DMS53 treated with DMSO at 0.1 percent for 48 hours (cell line): ENCODE data around the gene ECI2.
A peak's percentile ranks its signal among the peaks of the same experiment; 100 is the strongest.
"Not testable (repeated sequence)": the region's sequence is repeated elsewhere in the genome, so short reads cannot be mapped to it uniquely, and the experiment has no call there.

ENCODE experiments used
- DNase-seq: peaks from one replicate; lab custom pipeline; 2025; ENCODE audit not compliant: unreplicated experiment; lab: John Stamatoyannopoulos, UW

ECI2 gene

DNA sequence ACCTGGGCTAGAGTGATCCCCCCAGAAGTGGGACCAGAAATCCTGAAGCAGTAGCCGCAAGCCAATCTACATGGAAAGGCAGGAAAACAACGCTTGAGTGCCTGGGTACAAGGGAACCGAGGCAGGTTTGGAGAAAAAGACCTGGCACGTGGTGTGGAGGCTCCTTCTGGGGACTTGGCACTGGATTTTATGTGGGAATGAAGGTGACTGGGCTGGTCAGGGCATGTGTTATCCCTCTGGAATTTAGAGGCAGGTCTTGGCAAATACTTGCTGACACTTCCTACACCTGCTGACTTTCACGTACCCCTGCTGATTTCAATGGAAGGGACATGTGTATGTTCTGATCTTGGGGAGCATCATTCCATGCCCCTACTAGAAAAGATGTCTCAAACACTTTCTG, 31.4 kb downstream of the ECI2 start:
- DNase-seq = no peak

DNA sequence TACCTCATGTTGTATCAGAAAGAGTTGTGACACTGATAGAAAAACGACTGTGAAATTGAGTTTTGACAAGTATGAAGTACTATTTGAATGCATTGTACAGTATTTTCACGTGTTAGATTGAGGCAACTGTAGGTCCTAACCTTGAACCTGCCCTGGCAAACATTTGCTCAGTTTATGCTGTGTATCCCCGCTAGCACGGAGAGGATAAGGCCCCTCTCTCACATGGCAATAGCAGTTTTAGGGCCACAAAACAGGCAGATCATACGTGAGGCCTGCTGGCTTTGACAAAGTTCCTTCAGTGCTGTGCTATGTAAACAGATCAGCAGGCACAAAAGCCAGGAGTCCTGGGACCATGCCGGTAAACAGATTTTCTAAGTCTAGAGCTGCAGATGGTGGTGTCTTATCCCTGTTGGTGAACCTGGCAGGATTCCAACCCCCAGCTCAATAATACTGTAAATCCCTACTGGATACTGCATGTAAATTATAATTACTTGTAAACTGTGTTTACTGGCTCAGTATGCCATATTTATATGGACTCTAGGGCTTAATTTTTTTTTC, 32.6 kb downstream of the ECI2 start:
- peak; percentile 30 for DNase-seq

DNA sequence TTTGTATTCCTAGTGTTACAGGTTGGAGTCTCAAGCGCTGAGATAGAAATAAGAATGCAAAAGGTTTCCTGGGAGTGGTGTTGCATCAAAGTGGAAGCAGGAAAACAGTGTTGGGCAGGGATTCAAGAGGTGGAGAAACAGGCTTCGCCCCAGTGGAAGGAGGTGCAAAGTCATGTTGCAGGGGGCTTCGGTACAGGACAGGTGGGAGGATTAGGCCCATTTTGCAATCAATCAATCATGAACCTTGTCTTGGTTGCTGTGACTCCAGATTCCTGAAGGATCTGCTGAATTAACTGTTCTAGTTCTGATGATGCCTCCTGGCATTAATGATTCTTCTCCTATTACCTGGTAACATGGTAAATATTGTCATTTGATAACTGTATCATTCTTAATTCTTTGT, 34.1 kb downstream of the ECI2 start:
- DNase-seq = no peak

DNA sequence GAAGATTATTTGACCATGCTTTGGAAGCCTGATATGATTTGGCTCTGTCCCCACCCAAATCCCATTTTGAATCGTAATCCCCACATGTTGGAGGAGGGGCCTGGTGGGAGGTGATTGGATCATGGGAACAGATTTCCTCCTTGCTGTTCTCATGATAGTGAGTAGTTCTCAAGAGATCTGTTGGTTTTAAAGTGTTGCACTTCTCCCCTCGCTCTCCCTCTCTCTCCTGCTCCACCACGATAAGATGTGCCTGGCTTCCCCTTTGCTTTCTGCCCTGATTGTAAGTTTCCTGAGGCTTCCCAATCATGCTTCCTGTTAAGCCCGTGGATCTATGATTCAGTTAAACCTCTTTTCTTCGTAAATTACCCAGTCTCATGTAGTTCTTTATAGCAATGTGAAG, 34.7 kb downstream of the ECI2 start:
- DNase-seq = no peak

DNA sequence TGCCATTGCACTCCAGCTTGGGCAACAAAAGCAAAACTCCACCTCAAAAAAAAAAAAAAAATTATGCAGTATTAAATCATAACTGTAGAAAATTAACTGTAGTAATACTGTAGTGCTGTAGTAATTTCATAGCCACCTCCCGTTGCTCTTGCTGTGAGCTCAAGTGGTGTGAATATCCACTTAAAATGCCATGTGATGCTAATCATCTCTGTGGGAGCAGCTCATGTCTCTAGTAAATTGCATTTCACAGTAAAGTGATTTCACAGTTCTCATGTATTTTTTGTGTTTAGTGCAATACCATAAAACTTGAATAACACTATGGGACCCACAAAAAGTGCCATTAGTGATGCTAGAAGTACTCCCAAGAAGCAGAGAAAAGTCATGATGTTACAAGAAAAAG, 42.1 kb downstream of the ECI2 start:
- DNase-seq = no peak

DNA sequence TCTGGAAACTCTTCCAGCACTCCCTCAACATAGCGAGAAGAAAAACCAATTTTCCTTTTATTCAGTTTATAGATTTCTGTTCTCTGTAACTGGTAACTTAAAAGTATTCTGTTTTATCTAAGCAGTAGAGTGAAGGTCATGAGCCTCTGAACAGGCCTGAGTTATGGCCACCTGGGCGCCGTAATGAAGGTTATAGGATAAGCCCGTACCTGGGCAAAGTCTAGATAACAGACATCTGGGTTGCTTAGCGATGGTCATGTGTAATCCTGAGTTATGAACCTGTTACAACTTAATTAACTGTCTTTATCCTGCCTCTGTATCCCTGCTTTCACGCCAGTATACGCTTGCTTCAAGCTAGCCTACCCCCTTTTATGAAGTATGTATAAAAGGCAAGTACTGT, 43.4 kb downstream of the ECI2 start:
- DNase-seq = no peak

DNA sequence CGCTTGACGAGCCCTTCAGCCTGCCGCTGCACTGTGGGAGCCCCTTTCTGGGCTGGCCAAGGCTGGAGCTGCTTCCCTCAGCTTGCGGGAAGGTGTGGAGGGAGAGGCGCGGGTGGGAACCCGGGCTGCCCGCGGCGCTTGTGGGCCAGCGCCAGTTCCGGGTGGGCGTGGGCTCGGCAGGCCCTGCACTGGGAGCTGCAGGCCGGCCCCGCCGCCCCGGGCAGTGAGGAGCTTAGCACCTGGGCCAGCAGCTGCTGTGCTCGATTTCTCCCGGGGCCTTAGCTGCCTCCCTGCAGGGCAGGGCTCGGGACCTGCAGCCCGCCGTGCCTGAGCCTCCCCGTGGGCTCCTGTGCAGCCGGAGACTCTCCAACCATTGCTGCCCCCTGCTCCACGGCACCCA, 45.3 kb downstream of the ECI2 start:
- DNase-seq = not testable (repeated sequence)

DNA sequence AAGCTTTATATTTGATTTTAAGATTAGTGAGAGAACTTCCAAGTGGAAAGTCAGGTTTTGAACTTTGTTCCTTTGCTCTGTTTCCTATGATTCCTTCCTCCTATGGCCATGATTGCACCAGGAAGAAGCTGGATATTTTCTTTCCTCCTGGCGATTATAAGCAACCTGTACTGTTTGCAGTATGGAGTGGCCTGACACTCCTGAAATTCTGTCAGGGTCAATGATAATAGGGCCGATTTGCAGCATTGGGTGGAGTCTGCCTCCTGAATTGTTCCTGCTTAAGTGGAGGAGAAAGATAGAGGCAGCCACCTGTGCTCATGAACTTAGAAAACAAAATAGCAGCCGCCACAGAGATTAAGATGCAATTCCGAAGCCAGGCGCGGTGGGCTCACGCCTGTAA, 46.7 kb downstream of the ECI2 start:
- DNase-seq = no peak

DNA sequence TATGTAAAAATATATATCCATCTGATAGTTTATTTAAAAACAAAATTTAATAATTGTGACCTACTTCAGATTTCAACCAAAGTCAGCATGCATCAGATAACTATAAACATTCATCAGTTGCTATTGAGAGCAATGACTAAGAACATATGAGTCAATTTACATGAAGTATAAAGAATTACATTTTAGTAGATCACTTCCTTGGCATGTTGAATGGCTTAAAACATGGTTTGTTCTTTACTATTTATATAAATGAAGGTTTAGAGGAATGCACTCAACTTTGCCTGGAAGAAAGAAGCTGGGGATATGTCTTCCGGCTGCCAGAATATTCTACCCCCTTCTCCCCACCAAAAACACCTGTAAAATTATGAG, 50.1 kb downstream of the ECI2 start:
- no peak for DNase-seq

DNA sequence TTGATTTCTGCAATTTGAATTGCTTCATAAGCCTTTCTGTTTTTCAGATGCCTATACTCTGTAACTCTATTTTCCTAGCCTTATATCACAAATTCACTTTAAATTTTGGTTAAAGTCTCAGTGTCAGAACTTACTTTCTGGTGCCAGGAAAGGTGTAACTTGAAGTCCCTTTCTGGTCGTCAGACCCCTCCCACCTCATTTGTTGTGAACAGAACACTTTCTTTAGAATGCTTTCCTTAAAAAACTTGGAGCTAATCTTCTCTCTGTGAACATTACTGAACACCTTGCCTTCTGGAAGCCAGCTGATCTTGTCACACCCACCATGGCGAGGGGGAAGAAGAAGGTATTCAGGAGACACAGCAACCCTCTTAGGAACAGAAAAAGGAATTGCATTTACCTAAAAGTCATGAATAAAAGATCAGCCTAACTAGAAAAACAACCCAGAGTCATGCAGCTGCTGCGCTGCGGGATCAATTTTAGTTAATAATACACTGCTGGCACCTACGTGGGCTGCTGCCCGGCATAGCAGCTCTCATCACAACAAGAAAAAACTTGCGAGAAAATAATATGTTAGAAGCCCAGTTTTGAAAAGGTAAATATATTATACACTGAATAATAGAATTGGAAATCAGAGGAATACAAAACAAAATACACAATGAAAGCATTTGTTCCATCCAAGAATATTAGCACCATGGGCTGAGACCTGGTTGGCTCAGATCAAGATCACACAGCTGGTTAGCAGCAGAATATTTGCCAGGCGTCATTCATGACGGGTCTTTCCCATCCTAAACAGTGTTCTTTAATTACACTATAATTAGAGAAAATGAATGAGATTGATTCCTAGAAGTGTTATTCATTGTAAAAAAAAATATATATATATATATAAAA, 50.7 kb downstream of the ECI2 start:
- DNase-seq = no peak

DNA sequence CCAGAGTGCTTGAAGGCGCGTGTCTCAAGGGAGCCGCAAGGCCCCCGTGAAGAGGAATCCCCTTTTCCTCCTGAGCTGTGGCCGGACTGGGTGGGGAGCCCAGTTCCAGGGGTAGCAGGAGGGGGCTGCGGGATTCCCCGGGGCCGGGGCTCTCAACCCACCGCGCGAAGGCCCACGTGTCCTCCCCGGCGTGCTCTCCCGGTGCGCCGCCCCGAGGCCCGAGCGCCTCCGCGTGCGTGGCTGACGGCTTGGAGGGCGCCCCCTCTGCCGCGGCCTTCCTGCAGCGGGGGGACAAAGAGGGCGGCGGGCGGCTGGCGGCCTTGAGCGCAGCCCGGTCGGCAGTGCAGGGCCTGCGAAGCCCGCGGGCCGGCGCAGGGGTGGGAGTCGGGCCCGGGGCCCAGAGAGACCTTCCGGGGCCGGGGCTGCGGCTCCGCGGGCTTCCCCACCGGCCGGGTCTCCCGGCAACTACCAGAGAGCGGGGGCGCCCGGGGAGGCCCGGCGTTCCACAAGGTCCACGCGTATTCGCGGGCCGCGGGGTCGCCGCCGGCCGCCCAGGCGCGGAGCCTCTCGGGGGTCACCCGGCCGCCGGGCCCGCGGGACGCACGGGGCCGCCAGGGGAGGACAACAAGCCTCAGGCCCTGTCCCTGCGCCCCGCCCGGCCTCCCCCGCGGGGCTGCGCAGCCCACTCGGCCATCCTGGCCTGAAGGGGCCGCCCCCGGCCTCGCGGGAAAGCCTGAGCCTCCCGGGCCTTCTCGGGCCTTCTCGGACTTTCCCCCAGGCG, 56.5 kb downstream of the ECI2 start, which contains the start of gene FAM217A:
Gene FAM217A (minus strand): TSS at position 447 of the 781 bp plus-strand sequence. CDS start 1,723 bp downstream, outside the sequence.
- no peak for DNase-seq

DNA sequence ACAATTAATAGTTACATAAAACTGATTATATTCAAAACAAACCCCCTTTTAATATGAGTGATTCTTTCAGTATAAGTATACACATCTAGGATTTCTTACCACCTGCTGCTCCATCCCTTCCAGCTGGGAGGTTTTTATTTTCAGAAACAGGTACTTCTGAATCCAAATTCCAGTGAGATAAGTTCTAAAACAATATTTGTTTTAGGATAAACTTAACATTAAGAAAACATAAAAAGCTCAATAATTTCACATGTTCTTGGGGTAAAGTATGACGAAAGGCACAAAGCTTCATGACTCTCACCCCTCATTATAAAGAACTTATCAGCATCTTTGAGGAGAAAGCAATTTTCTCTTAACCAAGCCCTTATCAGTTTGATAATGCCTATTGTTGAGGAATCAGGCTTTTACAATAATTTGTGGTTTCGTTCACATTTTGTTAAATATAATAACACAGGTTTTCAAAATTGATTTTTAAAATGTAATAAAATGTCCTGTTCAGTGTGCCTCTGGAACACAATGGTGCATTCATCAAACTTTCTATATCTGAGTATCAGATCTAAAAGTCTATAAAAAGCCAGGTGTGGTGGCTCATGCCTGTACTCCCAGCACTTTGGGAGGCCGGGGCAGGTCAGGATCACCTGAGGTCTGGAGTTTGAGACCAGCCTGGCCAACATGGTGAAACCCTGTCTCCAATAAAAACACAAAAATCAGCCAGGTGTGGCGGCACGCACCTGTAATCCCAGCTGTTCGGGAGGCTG, 60.7 kb downstream of the ECI2 start:
- no peak for DNase-seq

DNA sequence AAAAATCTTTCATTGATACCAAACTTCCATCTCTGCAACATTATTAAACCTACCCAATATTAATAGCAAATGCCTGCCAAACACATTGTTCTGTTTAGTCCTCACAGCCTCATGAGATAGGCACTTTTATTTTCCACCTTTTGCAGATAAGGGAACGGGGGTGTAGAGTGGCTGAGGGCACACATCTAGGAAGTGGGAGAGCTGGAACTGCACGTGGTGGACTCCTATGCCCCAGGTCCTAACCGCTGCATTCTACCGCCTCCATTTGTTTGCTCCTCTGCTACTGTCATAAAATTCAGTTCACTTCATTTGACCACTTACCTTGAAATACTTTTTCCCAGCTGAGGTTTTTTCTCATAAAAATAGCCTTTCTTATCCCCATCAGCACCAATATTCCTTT, 64.0 kb downstream of the ECI2 start:
- no peak for DNase-seq

DNA sequence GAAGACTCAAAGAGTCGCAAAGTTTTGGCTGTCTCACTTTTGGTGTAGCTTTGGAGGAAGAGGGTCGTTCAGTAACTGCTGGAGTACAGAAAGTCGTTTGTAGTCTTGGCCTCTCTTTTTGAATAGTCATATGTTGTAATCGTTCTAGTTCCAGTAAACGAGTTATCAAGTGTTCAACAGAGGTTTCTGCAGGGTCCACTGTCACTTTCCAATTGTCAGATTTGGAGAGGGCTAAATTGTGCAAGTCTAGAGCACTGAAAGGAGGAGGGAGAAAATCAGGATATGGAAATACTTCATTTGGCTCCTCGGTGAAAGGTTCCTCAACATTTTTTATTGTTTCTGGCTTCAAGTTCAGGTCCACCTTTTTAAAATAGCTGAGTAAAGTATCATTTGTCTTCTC, 66.2 kb downstream of the ECI2 start:
- DNase-seq = no peak

DNA sequence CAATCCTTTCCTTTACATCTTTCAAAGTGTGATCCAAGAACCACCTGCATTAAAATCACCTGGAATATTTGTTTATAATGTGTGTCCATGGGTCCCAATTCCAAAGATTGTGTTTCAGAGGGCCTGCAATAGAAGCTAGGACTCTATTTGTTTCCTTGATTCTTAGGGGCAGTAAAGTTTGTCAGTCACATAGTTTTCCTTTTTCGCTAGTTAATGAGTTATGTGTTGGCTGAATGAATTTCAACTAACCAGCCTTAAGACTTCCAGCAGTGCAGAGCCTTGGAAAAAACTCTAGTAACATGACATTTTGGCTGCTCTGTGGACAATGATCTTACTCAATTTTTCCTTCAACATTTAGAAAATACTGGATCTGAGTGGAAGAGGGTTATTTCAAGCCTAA, 67.7 kb downstream of the ECI2 start:
- DNase-seq = no peak

DNA sequence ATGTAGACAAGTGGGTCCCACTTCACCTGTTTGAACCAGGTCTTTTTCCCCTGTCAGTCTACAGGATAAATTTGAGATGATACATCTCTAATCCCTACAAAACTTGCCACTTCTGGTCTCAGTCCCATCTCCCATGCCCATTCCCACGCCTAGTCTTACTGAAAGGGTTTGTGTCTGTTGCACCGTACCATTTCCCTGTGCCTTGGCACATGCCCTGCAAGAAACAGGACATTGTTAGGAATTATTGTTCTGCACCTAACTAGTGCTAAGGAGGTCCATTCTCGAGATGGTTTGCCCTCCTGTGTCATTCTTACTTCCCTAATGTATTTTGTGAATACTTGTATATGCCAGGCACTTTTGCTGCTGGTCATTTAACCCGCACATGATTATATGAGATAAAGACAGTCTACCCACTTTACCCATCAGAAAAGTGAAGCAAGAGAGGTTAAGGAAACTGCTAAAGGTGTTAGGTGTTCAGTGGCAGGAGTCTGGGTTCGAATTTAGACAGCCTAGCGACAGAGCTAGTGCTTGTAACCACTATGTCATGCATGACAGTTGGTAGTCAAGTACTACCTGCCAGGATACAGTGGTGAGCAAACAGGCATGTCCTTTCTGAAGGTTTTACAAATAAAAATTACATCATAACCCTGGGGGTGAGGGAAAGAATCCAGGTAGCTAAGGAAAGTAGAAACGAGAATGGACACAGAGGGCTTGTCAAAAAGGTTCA, 69.2 kb downstream of the ECI2 start:
- DNase-seq = peak; percentile 70
